G401.6 (cell line): ENCODE data around the gene BEST3.
"Not testable (repeated sequence)": the region's sequence is repeated elsewhere in the genome, so short reads cannot be mapped to it uniquely, and the experiment has no call there.

ENCODE experiments used
- FAIRE-seq: peaks from 2 replicates; lab custom pipeline; 2012; peaks lifted over from hg19 to GRCh38; lab: Jason Lieb, UNC

BEST3 gene

DNA sequence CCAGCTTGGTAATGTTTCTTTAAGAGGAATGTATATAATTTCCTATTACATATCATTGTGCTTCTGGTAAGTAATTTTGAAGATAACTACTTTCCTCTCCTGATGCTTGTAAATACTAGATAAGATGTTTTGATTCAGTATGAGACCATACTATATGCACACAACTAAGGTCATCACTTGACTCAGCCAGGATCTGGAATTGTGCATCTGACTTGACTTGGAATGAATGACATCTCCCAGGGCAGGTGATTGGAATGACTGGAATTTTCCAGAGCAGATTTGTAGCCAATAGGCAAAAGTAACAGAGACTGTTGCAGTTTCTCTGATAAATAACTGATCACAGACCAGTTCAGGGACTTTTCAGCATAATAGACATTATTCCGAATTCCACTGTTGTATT is 11.1 kb downstream of the BEST3 start:
- FAIRE-seq = no peak

DNA sequence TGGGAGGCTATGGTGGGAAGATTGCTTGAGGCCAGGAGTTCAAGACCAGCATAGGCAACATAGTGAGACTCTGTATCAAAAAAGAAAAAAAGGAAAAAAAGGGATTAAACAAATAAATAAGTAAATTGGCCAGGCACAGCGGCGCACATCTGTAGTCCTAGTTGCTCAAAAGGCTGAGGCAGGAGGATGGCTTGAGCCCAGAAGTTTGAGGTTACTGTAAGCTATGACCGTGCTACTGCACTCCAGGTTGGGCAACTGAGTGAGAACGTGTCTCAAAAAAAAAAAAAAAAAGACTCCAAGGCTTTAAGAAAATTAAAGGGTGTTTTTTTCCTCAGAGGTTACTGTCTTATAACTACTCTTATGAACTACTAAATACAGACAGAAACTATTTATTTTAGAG is 11.7 kb downstream of the BEST3 start:
- FAIRE-seq = no peak

DNA sequence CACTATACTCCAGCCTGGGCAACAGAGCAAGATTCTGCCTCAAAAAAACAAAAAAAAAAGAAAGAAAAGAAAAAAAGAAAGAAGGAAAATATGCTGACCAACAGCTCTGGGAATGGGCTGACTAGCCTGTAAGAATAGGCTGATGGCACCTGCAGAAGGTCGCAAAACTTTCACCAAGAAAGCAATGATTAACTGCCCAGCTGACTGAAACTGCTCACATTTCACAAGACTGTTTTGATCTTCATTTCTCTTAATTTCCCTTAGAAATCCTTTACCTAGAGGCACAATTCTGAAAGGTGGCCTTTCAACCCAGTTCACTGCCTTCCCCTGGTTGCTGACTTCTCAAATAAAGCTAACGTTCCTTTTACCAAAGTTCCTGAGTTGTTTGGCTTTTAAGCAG is 12.4 kb downstream of the BEST3 start:
- FAIRE-seq = no peak

DNA sequence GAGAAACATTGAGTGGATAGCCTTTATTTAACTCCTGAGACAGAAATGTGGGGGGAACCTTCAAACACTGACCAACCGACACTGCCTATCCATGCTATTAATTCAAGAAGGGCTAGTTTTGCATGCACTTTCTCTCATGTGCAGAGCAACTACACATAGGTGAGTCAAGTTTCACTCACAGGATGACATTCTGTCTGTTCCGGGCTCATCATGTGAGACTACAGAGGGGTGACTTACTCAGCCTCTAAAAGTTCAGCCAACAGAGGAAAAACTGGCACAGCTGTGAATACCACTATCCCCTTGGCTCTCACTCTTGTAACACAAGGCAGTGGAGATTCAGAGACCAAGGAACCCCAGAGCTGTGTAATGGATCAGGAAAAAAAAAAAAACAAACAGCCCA is 13.3 kb downstream of the BEST3 start:
- FAIRE-seq = no peak

DNA sequence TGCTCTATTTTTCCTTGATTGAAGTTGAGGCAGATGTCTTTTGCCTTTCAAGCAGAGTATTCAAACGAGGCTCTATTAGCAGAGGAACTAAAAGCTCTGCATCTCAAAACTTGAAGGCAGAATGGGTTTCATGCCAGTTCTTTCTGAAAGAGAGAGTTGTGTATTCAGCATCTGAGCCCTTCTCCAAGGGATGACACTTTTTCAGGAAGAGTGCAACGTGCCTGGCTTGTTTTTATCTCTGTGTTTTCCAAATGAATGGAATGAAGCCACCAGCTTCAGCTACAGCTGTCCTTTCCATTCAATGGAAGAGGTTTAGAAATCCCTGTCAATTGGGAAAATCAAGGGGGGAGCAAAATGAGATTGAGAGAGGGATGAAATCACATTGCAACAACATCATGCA is 14.6 kb downstream of the BEST3 start:
- FAIRE-seq = no peak

DNA sequence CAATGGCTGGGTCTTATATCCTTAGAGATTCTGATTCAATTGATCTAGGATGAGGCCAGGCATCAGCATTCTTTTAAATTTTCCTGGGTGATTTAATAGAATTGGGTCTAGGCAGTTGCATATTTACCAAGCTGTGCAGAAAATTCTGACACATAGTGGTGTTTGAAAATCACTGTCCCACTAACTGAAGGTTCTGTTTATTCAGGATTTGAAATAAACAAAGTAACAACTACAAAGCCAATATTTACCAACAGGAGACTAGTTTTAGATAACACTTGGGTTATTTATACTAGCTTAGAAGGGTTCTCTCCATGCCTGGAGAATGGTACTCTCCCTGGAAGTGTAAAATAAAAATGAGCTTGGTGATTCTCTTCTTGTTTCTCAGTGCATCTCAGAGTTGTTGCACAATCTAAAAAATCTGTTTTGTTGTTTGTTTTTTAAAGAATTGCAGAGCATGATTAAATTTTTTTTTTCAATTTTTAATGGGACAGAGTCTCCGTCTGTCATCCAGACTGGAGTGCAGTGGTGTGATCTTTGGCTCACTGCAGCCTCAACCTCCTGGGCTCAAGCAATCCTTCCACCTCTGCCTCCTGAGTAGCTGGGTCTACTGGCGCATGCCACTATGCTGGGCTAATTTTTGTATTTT is 16.9 kb downstream of the BEST3 start:
- FAIRE-seq = no peak

DNA sequence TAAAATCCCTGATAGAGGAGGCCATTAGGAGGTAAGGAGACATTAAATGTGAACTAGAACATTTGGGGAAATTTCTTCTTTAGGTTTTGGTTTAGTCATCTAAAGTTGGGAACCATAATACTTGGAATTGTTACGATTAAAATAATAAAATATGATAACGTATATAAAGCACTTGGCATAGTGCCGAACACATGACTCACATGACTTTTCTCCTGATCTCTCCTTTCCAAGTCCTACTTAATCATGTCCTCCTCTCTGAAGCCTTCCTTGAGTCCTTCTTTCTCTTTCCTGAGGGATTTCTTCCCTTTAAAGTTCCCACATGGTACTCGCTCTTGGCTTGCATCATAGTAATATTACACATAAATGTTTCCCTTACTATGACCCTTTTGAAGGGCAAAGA is 20.0 kb downstream of the BEST3 start:
- FAIRE-seq = no peak

DNA sequence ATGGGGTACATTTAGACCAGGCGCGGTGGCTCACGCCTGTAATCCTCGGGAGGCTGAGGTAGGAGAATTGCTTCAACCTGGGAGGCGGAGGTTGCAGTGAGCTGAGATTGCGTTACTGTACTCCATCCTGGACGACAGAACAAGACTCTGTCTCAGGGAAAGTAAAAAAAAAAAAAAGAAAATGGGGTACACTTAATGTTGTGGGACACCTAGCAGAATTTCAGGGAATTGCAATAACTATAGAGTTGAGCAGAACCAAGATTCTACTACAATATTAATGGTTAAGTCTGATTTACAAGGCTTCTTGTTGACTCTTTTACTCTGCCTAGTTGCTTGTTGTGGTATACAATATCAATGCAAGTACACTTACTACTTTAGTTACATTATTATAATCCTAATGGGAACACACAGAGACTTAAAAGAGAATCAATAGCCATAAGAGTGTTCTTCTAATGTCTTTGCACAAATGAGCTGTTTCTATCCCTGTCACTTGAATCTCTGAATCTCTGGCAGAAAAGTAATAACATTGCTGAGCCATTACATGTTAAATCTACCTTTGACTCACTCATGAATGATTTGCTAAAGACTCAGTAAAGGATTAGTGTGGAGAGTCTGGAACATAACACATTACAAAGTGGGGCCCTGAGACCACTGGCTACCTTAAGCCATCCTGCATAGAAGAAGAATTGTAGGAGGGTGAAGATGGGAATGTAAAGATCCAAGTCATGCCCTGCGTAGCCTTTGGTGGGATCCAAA is 22.7 kb downstream of the BEST3 start:
- no peak for FAIRE-seq

DNA sequence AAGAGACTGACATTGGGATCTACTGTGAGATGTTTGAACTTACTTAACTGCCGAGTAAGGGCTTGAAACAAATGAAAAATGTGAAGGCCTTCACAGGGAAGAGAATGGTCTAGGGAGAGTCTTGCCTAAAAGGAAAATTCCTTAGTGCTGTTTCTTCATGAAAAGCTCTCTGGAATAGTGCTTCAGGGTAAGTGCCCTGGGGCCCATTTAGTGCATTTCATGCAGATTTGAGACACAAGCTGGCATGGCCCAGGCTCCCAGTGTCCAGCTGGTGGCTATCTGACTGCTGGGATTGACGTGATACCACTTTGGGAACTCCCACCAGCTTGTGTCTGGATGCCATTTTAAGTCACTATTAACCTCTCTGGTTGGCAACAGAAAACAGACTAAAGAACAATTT is 26.9 kb downstream of the BEST3 start:
- no peak for FAIRE-seq

DNA sequence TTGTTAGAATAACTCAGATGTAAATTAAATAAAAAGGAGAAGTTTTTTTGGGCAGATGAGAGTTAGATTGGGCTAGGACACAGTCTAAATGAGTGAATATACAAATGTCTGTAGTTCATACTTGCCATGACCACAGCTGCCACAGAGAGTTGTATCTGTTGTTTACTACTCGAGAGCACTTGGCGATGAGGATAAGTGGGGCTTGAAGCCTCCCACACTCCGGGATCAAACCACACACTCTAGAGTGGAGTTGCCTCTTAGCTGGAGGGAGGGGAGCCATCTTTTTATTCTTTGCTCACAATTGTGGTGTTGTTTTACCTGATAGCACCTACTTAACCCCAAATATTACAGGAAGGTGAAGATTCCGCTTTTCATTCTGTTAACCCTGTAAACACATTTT is 27.5 kb downstream of the BEST3 start:
- no peak for FAIRE-seq

DNA sequence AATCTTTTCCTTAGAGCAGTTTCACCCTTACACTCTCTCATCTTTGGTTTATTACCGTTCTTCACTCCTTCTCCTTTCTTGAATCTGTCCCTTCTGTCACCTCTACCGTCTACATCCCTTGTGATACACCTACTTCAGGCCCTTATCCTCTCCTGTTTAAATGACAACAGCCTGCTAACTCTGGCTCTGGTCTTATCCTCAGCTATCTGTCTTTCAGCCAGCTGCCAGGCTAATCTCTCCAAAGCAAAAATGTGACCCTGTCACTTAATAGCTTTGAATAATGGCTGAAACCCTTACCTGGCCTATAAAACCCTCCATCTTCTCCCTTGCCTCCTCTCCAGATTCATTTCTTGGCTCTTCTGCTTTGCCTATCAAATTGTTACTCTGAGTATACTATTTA is 32.3 kb downstream of the BEST3 start:
- FAIRE-seq = no peak

DNA sequence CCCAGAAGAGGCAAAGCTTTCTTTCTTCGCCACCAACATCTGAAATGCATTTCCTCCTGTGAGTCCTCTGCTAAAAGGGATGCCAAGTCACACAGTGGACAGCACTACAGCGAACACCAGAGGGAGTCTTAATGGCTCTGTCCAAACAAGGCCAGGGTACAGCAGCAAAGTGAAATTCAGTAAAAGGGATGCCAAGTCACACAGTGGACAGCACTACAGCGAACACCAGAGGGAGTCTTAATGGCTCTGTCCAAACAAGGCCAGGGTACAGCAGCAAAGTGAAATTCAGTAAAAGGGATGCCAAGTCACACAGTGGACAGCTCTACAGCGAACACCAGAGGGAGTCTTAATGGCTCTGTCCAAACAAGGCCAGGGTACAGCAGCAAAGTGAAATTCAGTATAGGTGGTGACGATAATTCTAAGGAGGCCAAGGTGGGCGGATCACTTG is 34.1 kb downstream of the BEST3 start:
- not testable (repeated sequence) for FAIRE-seq

DNA sequence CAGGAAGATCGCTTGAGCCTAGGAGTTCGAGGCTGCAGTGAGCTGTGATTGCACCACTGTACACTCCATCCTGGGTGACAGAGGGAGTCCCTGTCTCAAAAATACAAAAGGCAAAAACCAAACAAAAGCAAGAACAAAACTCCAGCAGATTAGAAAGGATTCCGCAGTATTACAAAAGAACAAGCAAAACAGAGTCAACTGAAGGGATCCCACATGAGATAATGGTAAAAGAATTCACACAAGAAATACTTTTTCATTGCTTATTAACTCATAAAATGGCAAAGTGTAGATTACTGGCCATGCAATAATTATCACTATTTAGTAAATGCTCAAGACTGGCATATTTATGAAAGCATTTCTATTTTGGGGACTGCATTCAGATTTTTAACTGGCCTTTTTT is 35.4 kb downstream of the BEST3 start:
- no peak for FAIRE-seq

DNA sequence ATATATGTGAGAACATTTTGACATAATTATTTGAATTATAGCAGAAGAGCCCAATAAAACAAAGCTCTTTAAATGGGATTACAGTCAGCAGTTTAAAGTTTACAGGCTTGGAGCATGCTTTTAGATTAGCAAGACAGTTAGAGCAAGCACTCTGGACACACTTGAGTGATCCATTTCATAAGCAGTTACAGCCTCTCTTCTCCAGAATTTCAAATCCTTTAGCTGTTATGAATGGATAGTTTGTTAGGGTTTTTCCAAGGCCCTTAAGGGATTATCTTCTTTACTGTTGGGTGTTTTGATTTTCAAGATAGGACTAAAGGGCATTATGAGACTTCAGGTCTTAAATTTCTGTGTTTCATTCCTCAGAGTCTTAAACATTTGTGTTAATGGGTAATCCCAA is 36.3 kb downstream of the BEST3 start:
- FAIRE-seq = no peak

DNA sequence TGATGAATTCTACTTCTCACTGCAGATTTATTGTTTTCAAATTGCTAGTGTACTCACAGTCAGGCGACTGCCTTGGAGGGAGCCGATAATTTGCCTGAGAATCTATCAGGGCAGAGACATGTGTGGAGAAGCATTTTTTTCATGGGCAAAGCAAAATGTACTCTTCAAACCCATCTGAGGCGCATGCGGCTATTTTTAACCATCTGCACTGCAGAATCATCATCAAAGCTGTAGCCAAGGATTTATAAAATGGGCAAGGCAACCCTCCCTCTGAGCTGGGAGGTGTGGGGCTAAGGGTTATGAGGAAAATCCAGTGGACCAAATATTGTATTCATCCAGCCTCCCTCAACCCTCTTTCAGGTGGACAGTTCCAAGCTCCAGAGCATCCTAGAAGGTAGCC is 37.7 kb downstream of the BEST3 start:
- no peak for FAIRE-seq

DNA sequence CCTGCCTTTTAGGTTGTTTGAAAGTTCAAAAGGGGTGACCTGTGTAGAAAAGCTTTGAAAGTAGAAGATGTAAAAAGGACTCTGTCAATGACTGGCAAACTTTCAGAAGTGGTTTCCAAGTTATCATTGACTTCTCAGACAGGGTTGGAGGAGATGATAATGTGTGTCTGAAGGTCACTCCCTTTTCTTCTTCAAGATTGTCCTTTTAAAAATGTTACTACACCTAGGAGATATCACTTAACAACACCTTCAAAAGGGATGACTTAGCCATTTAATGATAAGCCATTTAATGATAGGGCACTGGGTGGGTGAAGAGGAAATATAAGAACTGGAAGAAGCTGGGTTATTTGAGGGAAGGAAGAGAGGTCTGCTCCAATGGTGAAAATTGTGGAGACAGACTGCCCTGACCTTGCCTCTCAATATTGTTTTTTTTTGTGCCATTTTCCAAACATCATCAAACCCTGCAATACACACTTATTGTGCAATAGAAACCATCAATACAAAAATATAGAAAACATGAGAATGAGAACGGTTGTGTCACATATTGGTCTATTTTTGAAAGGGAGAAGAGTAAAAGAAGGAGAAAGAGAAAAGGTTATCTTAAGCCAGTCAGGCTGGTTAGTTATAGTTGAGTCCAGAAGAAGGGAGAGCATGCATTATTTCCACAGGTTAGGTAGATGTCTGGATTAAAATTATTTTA is 38.8 kb downstream of the BEST3 start:
- no peak for FAIRE-seq

DNA sequence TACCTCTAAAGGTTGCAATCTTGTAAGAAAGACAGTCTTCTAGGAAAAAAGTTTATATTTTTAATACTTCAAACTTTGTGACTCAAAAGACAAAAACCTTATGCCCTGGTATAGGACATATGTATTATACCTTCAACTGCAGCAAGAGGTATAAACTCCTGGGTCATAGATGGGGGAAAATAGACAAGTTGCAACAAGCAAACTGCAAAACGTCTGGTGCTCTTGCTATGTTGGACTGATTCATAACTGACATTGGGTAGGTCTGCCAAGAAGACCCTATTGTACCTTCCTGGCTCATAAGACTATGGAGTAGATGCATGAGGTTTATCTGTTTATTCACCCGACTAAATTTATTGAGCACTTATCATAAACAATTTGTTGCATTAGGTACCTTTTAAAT is 40.9 kb downstream of the BEST3 start:
- FAIRE-seq = no peak

DNA sequence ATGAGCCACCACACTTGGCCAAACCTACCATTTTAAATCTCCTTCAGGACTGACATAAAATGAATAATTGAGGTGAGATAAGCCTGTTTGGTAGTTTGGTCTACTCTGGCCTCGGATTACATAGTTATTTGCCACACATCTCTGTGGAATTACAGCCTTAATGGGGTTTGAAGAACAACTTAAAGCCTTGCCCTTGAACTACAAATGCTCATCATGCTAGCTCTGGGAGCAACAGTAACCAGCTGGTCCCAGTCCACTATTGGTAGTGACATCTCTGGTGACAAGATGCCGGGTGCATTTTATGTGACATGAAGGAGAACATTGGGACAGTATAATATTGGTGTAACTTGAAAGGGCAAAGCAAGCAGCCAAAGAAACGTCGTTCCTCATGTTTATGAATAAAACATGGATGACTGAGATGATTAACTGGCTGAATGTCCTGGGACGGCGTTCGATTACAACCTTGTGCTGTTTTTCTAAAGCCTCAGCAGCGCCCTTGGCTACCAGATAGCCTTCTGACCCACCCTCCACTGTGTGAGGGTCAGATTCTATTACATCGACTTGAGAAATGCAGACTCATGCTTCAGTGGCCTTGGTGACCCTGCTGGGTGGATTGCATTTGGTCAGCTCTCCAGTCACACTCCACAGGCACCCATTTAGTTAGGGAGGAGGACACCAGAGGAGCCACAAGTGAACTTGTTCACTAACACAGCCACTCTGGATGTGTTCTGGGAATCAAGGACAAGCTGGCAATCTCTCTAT is 41.5 kb downstream of the BEST3 start:
- no peak for FAIRE-seq

DNA sequence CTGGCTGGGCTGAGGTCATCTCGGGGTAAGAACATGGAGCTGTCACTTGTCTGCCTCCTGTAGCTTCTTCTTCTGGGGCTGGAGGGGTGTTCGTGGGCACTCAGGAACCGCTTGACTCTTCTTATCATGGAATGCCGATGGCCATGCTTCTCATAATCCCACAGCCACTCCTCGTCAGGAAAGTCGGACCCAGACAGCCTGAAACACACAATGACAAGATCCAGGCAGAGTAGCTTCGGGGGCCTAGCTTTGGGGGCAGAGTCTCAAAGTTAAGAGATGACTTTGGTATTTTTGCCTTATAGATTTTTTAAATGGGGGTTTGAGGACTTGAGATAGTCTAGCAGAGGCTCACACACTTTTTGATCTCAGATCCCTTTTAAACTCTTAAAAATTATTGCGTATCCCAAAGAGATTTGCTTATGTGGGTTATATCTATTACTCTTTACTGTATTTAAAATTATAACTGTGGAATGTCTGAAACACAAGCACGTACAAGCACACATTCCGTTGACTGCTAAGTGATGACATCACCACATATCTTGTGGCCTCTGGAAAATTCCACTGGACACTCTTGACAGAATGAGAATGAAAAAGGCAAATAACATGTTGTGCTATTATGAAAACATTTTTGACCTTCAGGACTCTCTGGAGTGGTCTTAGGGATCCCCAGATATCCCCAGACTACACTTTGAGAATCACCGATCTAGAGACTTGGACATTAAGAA is 43.3 kb downstream of the BEST3 start:
- FAIRE-seq = no peak

DNA sequence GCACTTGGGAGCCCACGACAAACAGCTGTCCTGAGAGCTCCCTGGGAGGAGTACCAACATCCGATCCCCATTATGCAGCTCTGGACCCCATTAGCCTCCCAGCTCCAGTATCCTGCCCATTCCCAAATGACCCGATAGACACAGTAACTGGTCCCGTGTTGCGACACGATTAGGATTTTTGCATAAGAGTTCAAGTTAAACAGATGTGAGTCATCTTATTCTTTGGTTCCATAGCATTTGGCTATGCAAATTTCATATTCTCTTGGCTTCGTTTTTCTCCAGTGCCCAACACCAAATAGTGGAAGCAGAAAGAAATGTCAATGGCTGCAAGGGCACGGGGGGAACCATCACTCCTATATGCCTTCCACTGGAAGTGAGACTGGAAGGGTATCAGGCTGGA is 45.4 kb downstream of the BEST3 start:
- FAIRE-seq = no peak

DNA sequence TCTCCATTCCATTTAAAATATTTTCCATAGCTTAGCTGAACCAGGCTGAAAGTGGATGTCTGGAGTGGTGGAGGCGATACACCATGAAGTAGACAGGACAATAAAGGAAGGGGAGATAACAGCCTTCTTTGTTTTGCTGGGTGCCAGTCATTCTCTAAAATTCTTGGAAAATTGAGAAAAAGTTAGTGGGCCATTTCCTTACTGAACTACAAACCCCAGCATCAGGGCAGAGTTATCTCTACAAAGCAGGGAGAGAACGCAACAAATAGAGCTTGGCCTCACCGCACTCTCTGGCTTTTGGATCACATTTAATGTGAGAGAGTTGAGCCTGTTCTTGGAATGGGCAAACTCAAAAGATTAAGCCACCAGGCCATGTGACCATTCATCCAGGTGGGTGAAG is 47.2 kb downstream of the BEST3 start:
- FAIRE-seq = no peak

DNA sequence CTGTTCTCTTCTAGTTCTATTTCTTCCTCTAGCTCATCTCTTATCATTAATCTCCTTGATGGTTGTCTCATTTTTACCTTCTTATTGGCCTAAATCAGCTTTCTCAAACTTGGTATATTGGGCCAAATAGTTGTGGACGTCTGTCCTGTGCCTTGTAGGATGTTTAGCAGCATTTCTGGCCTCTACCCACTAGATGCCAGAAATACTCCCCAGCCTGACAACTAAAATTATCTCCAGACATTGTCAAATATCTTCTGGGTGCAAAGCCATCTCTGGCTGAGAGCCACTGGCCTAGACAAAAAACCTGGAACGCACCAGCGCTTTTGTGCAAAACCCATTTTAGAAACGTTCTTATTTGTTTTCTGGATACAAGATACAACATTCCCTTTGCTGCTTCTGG is 49.6 kb downstream of the BEST3 start:
- no peak for FAIRE-seq
